SK-N-SH (cell line): ENCODE data around the gene ZNF462.

Source experiments
- CTCF ChIP-seq: fragments of 200-600 bp; sonication (generic); IDR thresholded peaks from 2 replicates; pipeline ENCODE4 v1.6.1; 2017; ENCODE audit warnings: antibody characterized with exemption, mild to moderate bottlenecking, moderate library complexity
- FOXM1 ChIP-seq: IDR thresholded peaks from 2 replicates; pipeline ENCODE4 v1.4.0; 2012; ENCODE audit warnings: low read depth, mild to moderate bottlenecking
- GABPA ChIP-seq: IDR thresholded peaks from 2 replicates; pipeline ENCODE4 v1.4.0; 2012; ENCODE audit warnings: low read depth, mild to moderate bottlenecking
- POLR2AphosphoS5 ChIP-seq: IDR thresholded peaks from 2 replicates; pipeline ENCODE4 v1.6.1; 2012; ENCODE audit warnings: low read depth, low read length
- RAD21 ChIP-seq: IDR thresholded peaks from 2 replicates; pipeline ENCODE4 v1.6.1; 2012; ENCODE audit warnings: mild to moderate bottlenecking, low read length
- TCF12 ChIP-seq: IDR thresholded peaks from 2 replicates; pipeline ENCODE4 v1.4.0; 2012
- TF ChIP-seq, protein P1 (sequence below): fragments of 150-350 bp; IDR thresholded peaks from 2 replicates; pipeline ENCODE4 v1.6.1; 2017; ENCODE audit warnings: antibody characterized with exemption, low read length, low read depth, borderline replicate concordance

GRCh38 chr9:106883626-106884190 is 20.7 kb downstream of the ZNF462 start:
- TF ChIP-seq FOXM1: no peak
- TF ChIP-seq TCF12: no peak
- TF ChIP-seq CTCF: no peak
- TF ChIP-seq POLR2AphosphoS5: no peak
- TF ChIP-seq, protein P1, sequence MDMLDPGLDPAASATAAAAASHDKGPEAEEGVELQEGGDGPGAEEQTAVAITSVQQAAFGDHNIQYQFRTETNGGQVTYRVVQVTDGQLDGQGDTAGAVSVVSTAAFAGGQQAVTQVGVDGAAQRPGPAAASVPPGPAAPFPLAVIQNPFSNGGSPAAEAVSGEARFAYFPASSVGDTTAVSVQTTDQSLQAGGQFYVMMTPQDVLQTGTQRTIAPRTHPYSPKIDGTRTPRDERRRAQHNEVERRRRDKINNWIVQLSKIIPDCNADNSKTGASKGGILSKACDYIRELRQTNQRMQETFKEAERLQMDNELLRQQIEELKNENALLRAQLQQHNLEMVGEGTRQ: no peak
- no peak for TF ChIP-seq GABPA
- no peak for TF ChIP-seq RAD21
